22Rv1 (cell line): ENCODE results near the gene RORC.

Experiments
- CTCF ChIP-seq: fragments of 450-650 bp; IDR thresholded peaks from 2 replicates; pipeline ENCODE4 v1.5.1; 2017; ENCODE audit warnings: mild to moderate bottlenecking
- ZFX ChIP-seq: fragments of 450-650 bp; IDR thresholded peaks from 2 replicates; pipeline ENCODE4 v1.6.1; 2017; ENCODE audit warnings: antibody characterized with exemption, borderline replicate concordance

- TF ChIP-seq CTCF (no peak), ZFX (no peak)
Observed at GRCh38 chr1:151832318-151832980, 847 bp upstream of the RORC start.
